NCI-H526 (cell line): ENCODE data around the gene PRRG1.
"Not testable (repeated sequence)": the region's sequence is repeated elsewhere in the genome, so short reads cannot be mapped to it uniquely, and the experiment has no call there.

ENCODE experiments used
- DNase-seq, 2 experiments: peaks; one replicate each; lab custom pipeline; 2025; lab: John Stamatoyannopoulos, UW

Gene PRRG1

DNA sequence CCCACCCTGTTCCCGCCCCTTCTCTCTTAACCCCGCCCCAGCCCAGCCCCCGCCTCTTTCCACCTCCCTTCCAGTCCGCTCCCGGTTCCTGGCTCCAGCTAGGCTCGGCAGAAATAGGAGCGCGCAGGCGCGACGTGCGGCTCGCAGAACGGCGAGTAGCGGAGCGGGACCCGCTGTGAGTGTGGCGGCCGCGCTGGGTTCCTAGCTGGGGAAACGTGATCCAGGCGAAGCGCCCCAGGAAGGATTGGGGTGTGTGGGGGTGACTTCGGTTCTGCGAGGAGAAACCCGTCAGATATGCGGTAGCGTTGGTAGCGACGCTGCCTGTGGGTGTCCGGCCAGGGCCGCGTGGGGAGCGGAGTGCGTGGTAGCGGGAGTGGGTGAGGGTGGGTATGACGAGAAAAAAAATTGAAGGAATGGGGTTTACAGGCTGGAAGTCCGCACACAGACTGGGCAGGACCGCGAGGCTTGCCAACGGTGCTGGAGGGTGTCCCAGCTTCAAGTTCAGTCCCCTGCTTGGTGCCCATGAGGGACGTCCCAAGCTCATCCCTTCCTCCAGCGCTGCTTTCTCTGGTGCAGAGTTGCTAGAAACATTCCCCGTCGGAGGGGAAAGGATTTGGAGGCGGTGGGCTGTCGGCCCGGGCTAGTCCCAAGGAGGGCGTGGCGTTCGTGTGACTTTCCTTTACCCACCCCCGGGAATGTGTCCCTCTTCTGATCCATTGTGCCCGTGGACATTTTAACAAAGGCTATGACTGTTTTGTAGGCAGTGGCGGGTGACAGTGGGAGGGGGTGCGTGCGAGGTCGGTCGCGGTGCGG, at the start of gene PRRG1:
Gene PRRG1, plus strand, starts transcription at position 144 of the 813 bp plus-strand sequence. CDS start 56,886 bp downstream, outside the sequence.
- DNase-seq: peak; percentile 75 to 93

DNA sequence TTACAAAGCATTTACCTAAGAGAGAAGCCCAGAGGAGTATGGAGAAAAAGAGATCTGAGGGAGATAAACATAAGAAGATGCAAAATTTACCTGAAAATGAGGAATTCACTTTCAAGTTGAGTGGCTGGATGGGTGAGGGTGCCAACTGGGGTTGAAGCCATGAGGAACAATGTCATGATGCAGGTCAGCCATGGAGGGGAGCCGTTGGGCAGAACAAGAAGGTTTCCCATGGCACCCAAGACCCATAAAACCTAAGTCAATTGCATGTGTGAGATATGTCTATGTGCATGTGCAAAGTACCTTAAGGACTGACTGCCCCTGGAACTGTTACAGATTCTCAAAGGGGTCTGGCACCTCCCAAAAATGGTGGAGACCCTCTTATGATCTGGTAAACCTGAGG, 46.6 kb upstream of the PRRG1 start:
- DNase-seq: peak; percentile 32 to 58

DNA sequence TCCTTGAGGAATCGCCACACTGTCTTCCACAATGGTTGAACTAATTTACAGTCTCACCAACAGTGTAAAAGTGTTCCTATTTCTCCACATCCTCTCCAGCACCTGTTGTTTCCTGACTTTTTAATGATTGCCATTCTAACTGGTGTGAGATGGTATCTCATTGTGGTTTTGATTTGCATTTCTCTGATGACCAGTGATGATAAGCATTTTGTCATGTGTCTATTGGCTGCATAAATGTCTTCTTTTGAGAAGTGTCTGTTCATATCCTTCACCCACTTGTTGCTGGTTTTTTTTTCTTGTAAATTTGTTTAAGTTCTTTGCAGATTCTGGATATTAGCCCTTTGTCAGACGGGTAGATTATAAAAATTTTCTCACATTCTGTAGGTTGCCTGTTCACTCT, 43.9 kb upstream of the PRRG1 start:
- not testable (repeated sequence) for DNase-seq

DNA sequence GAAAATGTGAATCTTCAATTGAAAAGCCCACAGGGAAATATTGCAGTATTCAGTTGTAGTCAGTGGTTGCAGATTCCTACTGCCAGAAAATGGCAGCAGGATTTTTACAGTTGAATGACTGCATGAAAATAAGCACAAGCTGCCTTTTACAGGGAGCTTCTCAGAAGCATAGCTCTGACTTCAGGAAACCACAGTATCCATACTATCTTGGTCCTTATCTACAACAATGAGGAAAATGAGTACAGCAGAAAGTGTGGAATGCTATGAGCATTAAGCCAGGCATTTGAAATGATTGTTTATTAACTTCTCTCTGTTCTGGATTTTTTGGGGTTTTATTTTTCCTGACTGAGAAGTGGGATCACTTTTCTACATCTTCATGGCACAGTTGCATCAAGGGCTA, 34.6 kb upstream of the PRRG1 start:
- no peak for DNase-seq

DNA sequence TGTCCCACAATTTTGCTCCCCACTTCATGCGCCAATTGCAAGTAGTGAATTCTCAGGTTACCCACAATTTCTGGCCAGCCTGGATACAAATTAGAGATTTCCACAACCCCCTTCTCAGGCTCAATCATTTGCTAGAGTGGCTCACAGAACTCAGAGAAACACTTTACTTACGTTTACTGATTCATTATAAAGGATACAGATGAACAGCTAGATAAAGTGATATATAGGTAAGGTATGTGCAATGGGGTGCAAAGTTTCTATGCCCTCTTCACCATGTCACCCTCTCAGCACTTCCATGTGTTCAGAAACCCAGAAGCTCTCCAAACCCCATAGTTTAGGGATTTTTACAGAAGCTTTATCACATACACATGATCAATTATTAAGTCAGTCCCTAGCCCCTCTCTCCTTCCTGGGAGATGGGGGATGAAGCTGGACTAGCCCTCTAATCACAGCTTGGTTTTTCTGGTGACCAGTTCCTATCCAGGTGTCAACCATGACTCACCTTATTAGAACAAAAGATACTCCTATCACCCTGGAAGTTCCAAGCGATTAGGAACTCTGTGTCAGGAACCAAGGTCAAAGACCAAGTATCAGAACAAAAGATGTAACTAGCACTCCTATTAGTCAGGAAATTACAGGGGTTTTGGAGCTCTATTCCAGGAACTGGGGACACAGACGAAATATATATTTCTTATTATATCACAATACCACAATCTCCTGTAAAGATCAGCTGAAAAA, 33.5 kb upstream of the PRRG1 start:
- DNase-seq: no peak

DNA sequence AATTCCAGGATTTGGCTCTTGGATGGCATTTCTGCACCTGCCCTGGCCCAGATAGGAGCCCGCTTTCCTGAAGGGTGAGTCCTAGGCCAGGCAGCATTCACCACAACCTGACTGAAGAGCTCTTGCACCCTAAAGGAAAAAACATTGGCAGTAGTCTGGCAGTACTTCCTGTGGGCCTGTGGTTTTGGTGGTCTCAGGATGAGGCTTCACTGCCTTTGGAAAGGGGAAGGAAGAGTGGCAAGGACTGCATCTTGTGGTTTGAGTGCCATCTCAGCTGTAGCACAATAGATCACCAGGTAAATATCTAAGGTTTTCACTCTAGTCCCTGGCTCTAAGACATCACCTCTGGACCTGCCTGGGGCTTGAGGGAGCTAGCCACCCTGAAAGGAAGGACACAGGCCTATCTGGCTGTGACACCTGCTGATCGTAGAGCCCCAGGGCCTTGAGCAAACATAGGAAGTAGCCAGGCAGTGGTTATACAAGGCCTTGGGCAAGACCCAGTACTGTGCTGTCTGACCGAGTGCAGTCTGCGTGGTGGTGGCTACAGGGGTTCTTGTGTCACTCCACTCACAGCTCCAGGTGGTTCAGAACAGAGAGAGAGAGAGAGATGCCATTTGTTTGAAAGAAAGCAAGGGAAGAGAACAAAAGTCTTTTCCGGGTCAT, 28.5 kb upstream of the PRRG1 start:
- DNase-seq: no peak

DNA sequence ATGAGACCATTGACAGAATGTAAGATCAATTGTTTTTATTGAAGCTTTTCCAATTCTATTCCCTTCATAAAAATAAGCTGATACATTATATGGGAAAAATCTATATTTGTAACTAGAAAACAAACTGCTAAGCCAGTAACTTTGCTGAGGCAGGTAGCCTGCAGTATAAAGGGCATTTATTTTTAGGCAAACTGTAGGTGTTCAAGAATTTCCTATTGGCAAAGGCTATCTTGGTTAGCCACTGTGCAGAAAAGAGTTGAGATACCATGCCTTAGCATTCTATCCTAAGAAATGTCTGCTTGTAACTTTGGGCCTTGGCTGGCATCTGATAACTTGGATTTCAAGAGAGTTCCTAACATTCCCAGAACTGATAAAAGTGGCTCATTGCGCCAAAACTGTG, 18.5 kb upstream of the PRRG1 start:
- no peak for DNase-seq

DNA sequence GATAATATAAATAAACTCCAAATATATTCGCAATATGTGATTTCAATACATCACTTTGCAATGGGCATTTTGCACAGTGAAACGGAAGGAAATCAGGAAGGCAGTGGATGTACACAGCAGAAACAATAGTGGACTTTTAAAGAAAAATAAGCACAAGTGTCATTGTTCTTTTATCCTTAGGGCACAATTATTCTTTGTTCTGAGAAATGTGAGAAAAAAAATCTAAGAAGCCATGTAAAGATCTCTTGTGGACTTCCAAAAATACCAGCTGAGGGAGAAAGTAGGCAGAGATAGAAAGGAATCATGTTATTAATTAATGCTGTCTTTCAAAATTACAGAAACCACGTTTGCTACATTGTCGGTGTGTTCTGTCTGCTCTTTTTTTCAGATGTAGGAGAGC, 17.6 kb upstream of the PRRG1 start:
- DNase-seq: no peak

DNA sequence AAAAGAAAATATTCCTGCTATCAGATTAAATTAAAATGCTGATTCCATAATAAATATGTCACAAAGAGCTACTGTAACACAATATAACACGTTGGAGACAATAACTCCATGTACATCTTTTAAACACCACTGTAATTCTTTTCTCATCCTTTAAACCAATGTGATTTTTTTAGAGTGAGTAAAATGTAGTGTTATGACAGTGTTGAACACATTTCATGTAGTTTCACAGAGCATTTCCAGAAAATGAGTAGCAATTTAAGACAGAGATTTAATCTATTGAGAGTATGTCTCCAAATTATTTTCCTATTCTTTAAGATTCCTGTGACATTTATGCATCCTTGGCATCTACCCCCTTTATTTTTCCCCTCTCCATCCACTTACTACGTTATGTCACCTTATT, 17.1 kb upstream of the PRRG1 start:
- no peak for DNase-seq

DNA sequence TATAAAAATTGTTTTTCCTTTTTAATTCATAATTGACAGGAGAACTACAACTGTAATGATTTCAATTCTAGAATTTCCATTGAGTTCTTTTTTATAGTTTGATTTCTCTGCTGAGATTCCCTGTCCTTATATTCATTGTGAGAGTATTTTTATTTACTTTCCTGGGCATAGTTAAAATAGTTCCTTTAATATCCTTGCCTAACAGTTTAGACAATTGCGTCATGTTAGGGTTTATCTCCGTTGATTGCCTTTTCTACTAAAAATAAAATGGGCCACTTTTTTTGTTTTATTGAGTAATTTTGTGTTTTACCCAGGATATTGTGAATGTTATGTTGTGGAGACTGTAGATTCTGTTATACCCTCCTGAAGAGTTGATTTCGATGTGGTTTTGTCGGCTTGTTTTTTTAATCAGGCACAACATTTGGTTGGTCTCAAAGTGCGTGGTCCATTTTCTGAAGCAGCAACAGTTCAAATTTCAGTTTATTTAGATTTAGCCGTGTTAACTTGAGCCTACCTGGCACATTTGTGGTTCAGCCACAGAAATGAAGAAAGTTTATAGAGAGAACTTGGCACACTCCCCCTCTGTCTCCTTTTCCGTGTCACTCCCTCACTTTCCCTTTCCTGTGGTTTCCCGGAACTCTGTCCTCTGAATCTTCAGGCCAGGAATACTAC, 16.0 kb upstream of the PRRG1 start:
- DNase-seq: no peak

DNA sequence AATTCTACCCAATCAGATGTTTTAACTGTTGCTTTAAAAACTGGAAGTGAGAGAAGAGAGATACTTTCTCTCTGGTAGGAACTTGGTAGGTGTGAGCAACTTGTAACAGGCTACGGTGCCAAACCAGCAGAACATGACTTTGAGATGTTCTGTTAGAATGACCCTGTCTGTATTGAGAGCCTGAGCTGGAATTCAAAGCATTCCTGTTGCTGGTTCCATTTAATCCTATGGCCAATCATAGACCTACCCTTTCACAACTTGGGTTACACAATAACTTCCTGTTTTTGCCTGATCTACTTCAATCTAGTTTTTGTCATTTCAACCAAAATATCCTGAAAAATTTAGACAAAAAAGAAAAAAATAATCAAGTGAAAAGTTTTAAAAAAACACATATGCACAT, 1.7 kb upstream of the PRRG1 start:
- DNase-seq: no peak

DNA sequence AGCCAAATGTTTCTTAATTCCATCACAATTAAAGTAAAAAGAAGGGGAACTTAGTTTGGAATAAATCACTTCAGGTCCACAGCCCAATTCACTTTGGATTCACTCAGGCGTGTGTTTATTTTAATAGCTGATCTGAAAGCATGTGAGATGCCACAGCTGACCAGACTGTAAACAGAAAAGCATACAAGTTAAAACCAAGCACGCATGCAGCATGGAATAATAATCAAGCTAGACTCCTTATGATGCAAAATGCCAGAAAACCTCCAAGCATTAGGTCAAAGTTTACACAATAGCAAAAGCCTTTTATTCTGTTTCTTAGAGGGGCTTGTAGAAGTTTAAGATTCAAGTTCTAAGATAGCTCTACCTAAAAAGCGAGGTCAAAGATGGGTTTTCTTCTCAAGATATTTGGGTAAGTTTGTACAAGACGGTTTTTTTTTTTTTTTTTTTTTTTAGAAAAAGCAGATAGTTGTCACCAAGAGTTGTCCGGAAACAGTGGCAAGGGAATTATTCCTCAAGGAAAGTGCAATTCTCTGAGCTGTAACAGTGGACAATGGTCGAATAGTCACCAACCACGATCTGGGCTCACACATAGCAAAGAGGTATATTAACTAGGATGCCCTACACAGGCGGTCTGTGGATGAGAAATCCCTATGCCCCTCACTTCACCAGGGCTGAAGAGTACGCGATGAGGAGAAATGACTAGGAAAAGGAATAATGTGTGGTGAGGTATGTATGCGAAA, 763 bp upstream of the PRRG1 start:
- DNase-seq: peak; percentile 1 to 16

DNA sequence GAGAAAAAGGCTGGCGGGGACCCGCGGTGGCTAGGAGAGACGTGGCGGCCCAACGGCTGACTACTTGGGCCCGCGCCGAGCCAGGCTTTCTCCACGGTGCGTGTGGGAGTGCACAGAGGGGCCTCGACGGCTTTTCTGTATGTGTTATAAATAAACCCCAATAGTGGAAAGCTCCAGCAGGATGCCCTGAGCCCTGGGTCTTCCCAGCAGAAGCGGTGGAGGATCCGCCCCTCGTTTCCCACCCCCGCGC, 268 bp upstream of the PRRG1 start:
- no peak for DNase-seq

DNA sequence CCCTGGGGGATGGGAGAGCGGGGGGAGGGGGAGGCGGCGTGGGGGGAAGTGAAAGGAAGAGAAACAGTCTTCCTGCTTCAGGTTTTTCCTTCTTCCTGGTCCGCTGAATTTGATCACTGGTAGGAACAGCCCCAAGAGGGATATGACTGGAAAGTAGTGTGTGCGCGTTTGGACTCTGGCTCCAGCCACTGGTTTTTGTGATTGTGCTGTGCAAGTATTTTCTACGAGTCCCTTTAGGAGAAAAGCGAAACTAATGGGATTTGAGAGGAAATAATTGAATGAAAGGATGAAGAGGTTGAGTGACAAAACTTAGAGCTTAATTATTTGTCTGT, 836 bp downstream of the PRRG1 start:
- DNase-seq: peak in 1 of 2 experiments; percentile 70

DNA sequence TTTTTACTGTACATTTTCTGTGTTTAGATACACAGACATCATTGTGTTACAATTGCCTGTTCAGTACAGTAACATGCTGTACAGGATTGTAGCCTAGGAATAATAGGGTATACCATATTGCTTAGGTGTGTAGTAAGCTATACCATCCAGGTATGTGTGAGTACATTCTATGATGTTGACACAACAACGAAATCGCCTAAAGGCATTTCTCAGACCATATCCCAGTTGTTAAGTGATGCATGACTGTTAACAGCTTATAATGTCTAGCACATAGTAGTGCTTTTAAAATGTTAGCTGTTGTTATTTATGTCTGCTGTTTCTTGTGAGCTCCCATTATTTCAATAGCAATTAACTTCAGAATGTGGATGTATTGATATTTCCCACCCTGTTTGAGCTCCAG, 4.5 kb downstream of the PRRG1 start:
- DNase-seq: no peak

DNA sequence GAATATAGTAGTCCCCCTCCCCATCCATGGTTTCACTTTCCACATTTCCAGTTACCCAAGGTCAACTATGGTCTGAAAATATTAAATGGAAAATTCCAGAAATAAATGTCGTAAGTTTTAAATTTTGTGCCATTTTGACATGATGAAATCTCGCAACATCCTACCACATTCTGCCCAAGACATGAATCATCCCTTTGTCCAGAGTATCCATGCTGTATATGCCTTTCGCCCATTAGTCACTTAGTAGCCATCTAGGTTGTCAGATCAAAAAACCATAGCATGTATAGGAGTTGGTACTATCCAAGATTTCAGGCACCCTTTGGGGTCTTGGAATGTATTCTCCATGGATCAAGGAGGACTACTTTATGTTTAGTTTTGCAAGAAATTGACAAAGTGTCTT, 8.3 kb downstream of the PRRG1 start:
- no peak for DNase-seq

DNA sequence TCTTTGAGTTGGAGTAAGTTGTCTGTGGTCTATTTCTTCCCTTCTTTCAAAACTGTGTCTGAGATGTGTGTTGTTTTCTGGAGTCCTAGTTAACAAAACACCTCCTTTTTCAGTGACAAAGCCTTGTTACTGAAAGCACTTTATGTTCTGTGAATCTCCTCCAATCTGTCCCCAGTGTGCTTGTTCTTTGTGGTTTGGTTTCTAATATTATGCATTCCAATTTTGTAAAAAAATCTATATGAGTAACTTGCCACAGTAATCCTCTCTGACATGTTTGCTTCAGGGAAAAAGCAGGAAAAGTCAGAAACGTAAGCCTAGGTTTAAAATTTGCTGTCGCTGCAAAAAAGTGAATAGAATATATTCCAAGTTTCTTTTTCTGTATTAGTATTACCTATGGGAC, 12.4 kb downstream of the PRRG1 start:
- no peak for DNase-seq

DNA sequence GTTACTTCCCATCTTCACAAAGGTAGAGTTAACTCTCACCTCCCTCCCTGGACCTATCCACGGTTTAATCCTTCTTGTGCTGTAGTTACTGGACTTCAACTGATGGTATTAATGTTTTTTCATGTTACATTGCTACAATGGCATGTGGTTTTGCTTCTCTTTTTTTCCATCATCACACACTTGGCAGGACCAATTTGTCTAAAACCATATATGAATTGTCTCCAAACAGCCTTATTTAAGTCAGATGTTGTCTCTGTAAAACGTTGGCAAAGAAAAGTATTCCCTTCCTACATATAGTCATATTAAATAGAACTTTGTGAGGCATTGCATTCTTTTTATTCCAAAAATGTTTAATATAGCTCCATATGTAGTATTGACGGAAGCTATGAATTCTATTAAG, 15.5 kb downstream of the PRRG1 start:
- DNase-seq: no peak

DNA sequence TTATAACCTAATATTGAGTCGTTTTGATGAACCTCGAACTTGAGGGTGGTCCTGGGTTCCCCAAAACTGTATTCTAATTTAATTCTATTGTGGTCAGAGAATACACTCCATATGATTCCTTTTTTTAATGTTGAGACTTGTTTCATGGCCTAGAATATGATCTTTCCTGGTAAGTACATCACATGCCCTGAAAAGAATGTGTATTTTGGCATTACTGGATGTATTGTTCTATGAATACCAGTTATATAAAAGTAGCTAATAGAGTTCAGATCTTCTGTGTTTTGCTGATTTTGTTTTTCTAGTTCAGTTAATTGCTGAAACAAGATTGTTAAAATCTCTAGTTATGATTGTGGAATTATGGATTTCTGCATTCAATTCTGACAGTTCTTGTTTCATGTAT, 18.8 kb downstream of the PRRG1 start:
- DNase-seq: no peak

DNA sequence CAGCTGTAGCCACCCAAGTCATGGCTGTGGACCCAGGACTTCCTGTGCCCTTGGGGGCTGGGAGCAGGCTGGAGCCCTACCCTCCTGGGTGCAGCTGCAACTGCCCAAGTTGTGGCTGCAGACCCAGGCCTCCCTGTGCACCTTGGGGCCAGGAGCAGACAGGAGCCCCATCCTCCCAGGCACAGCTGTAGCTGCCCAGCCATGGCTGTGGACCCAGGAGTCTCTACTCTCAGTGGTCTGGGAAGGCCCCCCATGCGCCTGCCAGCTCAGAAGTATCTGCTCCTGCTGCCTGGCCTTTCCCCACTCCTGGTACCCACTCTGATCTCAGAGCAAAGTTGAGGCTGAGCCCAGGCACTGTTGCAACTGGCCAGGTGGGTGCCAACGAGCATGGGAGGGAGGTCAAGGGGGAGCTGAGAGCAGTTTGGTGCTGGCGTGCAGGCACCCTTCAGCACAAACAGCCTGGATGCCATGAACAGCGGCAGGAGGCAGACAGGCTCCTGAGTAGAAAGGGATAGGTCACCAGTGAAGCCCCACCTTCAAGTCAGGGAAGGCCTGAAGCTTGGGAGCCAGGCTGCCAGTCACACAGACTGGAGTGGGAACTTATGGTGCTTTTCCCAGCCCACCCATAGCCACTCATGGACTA, 21.5 kb downstream of the PRRG1 start:
- no peak for DNase-seq

DNA sequence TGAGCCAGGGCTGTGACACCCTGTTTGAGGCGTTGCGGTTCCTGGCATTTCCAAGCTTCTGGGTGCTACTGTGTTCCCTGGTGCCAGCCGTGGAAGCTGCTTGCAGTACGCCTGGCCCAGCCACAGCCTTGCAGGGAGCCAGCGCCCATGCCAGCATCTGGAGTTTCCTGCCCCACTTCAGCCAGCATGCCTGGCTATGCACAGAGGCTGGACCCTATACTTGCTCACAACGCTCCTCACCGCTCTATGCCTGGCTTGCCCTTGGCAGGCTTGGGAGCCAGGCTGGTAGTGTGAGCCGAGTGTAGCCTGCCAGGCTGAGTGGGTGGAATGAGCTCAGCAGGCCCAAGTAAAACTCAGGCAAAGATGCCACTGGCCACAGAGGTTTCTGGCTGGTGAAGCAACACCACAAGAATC, 22.4 kb downstream of the PRRG1 start:
- no peak for DNase-seq

DNA sequence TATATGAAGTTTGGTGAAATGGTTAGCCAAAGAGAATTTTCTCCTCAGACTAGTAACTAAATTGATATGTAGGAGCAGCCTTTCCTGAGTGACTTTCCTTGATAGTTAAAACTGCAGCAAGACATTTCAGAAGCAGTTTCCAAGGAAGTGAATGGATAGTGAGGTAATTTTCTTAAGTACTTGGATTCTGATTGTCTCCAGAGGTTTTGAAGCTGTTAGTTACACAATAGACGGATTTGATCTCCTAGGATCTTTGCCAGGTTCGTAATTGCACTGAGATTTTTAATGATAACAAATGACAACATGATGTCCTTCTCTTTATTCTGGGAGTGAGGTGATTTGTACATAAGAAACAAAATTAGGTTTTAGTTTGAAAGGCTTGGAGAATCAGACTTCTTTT, 29.2 kb downstream of the PRRG1 start:
- DNase-seq: no peak
